Stimulated activated CD4-positive, alpha-beta T cell treated with anti-CD3 and anti-CD28 coated beads, Interleukin-4, amount 100 ng/mL, for 4 hours (primary cell): Measurements from ENCODE around the gene DCAF7.

ENCODE experiments used
- DNase-seq, 2 experiments: peaks; one replicate each; pipeline ENCODE4 v3.0.0-alpha.2; 2020

The DCAF7 gene

DNA sequence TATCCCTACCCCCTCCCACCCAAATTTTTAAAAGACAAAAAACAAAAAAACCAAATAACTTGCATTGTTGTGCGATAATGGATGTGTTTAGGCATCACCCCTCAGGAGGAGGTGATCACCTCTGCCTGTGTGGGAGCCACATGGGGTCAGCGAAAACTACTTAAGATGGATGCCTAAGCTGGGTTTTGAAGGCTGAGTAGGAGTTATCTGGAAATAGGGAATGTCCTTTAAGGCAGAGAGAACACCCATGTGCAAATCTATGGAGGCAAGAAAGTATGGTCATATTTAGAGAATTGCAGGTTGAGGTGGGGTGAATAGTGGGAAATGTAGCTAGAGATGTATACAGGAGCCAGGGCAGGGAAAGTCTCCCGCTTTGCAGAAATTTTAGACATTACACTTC is 44.9 kb downstream of the DCAF7 start:
- no peak for DNase-seq

DNA sequence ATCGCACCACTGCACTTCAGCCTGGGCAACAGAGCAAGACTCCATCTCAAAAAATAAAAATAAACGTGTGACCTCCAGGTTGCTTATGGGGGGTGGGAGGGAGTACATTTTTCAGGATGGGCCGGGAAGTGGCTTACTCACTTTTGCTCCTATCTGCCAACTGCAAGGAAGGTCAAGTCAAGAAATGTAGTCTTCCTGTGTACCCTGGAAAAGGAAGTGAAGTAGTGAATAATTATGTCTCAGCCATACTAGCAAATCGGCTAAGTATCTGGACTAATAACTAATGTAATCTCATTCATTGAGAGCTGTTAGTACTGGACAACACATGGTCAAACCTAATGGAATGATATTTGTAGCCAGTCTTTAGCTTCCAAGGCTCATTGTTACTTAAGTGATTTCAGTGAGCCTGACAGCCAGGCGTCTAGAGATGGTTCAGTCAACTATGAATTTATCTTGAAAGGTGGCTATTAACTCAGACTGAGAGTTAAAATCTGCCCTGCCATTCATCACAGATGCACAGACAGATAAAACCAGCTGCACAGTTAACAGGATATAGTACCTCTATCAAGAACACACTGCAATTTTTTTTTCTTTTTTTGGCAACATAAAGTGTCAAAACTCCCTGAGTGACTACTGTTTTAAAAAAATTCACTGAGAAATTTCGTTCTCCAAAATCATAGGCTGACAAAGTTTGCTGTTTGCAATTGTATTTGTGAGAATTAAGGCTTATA is 46.7 kb downstream of the DCAF7 start:
- DNase-seq: no peak

DNA sequence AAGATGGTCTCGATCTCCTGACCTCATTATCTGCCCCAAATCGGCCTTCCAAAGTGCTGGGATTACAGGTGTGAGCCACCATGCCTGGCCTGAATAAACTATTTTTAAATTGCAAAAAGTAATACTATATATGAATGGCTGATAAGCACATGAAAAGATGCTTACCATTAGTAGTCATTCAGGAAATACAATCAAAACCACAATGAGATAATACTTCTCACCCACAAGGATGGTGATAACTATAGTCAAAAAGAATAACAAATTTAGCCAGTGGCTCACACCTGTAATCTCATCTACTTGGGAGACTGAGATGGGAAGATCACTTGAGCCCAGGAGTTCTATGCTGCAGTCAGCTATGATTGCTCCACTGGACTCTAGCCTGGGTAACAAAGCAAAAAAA is 48.0 kb downstream of the DCAF7 start:
- no peak for DNase-seq

DNA sequence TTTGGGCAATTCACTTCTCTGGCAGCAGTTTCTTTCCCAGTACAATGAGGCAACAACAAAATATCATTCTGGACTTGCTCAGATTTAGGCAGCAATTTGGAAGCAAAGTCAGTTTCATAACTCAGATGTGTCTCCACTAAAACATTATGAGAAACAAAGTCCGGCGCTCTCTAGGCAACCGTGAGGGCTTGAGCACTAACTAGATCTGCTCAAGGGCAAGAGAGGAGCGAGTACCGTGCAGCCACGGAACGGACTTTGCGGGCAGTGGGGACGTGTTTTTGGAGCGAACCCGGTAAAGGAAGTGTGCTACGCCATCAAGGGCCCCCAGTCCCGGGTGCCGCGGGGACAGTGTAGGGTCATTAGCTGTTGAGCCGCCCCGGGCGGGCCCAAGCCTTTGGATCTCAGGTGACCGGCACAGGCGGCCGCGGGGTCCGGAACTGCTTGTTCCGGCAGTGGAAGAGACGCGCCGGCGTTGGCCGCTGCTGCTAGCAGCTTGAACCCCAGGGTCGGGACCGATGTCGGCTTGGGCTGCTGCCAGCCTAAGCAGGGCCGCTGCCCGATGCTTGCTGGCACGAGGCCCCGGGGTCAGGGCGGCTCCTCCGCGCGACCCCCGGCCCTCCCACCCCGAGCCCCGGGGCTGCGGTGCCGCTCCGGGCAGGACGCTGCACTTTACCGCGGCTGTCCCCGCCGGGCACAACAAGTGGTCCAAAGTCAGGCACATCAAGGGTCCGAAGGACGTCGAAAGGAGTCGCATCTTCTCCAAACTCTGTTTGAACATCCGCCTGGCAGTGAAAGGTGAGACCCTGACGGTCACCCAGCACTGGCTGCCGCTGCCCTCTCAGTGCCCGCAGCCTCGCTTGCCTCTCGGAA is 50.5 kb downstream of the DCAF7 start, which contains the start of gene TACO1:
TACO1 (plus strand) TSS at position 327 of the 870 bp plus-strand sequence; CDS start at position 516, 189 bp downstream.
- DNase-seq: peak; percentile 68 to 77

DNA sequence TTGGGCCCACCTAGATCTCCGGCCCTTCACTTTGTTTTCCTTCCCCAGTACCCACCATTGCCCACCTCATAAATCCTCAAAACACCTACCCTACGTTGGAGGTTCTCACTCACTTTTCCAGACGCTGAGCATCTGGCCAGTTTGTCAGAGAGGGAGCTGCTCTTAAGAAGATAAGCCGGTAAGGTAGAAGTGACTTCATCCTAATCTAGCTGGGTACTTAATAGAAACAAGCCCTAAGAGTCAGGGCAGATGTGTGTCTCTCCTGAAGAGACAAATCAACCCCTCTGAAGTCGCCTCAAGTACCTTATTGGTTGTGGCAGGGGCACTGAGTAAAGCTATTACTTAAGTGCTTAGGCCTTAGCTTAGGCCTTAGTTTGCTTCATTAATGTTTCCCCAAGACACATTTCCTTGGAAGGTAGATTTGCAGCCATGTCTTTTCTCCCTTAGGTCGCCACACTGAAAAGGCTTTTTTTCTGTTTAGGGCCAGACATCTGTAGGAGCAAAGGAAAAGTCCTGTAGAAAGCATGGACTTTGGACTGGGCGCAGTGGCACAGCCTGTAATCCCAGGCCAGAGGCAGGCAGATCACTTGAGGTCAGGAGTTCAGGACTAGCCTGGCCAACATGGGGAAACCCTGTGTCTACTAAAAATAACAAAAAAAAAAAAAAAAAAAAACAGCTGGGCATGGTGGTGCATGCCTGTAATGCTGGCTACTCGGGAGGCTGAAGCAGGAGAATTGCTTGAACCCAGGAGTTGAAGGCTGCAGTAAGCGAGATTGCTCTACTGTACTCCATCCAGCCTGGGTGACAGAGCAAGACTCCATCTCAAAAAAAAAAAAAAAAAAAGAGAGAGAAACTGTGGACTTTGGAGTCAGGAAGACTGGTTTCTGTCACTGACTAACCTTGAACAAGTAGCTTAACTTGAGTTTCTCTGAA is 51.4 kb downstream of the DCAF7 start:
- DNase-seq: no peak

DNA sequence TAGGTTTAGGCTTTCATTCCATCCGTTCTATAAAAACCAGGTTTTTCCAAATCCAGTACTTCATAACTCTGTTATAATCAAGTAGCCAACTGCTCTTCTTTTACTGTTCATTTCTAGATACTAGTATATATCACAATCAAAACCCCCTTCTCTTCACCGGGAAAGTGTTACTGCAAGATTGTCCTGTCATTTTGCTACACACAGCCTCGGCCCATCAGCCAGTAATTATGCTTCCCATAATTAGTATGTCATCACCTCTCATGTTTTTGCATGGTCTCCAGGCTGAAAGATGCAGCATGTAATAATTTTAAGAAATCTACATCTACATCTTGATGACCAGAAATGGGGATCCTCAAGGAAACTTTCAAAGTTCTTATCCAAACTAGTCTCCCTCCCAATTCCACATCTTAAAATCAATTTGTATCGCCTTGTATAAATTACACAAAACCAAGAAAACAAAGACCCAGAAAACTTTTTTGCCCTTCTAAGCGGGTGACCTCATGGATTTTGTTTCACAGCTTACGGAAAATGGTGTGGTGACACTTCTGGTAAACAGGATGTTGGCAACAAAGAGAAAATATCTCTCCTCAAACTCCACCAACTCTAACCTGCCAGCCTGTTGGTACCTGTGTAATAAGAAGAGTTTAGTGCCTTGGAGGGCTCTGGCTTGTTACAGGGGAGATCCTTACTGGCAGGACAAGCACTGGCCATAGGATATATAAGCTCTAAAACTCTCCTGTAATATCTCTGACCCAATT is 59.7 kb downstream of the DCAF7 start:
- DNase-seq: no peak

DNA sequence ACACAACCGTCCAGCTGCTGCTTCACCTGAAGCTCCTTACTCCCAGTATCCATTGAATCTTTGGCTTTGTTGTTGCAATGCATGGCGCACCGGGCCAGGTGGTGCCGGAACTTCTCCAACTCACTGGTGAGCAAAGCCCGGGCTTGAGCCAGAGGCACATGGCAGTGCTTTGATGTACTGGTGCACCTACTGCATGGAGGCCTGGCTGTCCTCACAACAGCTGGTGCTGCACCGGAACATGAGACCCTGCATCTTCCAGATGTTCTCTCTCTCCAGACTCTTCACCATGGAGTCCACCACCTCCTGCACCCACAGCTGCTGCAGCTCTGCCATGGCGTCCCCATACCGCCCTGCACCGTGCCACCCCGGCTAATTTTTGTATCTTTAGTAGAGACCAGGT is 60.6 kb downstream of the DCAF7 start:
- DNase-seq: no peak

DNA sequence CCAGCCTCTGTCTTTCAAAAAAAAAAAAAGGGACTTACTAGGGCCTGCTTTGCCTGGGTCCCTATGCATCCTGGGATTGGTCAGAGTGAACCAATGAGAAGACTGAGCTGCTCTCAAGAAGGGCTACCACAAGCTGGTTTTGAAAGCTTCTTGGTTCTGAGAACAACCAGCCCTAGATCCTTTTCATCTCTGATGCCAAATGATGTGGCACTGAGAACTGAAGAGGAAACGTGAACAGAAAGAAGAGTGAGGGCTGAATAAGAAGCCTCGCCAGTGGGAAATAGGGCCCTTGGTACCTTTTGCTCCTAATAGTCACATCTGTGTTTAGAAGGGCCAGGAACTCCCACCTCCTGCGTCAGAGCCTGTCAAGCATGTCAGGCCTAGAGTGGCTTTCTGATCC is 61.1 kb downstream of the DCAF7 start:
- no peak for DNase-seq

DNA sequence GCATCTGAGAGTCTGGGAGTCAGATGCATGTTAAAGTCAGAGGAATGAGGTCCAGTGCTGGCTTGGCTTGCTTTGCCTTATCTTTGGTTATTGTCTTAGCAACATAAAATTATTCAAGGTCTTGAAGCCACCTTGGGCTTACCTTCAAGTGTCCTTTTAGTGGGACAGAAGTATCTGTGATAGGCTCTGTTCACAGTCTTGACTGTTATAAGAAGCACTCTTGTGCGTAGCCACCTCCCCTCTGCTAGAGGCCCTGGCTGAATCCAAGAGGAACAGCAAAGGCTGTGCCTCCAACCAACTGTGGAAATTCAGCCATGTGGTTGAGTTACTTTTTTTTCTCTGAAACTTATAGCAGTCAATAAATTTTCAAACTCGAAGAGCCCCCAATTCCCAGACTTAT is 63.4 kb downstream of the DCAF7 start:
- no peak for DNase-seq

DNA sequence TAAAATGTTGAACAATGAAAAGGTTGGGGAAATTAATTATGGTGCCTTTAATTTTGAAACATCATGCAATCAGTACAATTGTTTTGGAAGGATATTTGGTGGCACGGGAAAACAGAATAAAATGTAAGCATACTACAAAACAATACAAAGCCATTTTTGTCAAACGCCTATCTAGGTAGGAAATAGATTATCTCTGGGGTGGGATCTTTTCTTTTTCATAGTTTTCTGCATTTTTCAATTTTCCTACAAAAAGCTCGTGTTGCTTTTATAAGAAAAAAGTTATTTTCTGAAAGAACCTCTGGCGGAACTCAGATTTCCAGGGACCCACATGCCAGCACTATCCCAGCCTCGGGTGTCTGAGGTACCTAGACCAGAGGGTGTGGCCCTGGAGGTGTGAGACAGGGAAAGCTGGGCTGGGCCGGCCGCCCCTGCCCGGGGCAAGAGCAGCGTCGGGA is 71.0 kb downstream of the DCAF7 start:
- no peak for DNase-seq

DNA sequence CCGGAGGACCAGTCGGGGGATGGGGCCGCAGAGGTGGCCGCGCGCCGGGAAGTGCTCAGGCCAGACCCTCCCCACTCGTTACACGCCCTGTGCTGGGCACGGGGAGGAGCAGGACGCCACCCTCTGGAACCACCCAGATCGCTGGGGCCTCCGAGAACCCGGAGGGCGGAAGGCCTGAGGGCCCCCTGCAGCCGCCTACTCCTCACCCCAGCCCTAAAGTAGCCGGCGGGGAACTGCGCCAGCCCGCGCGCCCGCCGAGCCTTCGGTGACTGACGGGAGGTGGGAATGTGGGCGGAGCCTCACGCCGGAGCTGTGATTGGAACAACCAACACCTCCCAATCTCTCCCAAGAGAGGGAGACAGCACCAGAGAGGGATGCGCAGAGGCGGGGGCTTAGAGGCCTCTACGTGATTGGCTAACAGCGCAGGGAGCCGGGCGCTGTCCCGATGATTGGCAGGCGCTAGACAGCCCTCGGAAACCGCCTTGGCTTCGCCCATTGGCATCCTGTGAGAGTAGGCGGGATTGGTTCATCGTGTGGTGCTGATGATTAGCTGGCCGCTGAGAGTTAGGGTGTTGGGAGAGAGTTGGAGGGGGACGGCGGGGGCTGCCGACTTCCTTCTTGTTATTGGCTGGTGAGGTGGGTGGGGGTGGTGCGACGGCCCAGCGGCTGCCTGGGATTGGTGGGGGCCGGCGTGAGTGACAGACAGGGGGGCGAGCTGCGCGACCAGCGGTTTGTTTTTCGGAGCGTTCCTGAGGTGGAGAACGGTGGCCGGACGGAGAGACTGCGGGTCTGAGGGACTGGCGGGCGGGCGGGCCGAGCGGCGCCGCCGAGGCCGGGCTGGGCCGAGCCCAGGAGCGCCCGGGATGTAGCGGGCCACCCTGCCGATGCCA is 71.7 kb downstream of the DCAF7 start, which contains the start of gene MAP3K3:
MAP3K3 (plus strand) TSS at position 734 of the 890 bp plus-strand sequence. CDS start 343 bp downstream, outside the sequence.
- peak; percentile 90 to 98 for DNase-seq

DNA sequence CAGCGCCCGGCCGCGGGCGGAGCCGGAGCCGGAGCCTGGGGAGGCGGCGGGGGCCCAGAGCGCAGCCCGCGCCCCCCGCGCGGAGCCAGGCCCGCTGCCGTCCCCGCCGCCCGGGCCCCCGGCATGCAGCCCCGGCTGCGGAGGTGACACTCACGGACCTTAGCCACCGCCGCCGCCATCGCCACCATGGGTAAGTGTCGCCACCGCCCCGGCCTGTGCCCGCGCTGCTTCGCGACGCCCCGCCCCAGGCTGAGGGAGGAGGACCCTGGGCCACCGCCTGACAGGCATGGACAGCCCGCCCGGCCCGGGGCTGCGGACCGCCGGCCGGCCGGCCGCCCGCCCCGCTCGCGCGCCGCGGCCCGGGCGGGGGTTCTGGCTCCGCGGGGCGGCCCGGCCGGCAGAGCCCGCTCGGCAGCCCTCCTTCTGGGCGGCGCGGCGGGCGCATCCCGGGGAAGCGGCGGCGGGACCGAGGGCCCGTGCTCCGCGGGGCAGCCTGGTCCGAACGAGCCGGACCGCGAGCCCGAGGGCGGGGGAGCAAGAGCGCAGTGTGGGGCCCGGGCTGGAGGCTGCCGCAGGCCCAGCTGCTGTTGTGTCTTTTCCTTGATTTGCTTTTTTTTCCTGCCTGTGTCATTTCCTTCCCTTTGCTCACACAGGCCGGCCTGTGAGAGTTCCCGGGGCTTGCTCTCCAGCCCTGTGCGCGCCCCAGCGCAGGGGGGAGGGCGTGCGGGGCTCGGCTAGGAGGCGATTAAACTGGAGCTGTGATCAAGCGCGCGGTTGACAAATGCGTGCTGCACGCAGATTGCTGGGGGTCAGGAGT is 72.5 kb downstream of the DCAF7 start:
- DNase-seq: peak; percentile 34 to 60

DNA sequence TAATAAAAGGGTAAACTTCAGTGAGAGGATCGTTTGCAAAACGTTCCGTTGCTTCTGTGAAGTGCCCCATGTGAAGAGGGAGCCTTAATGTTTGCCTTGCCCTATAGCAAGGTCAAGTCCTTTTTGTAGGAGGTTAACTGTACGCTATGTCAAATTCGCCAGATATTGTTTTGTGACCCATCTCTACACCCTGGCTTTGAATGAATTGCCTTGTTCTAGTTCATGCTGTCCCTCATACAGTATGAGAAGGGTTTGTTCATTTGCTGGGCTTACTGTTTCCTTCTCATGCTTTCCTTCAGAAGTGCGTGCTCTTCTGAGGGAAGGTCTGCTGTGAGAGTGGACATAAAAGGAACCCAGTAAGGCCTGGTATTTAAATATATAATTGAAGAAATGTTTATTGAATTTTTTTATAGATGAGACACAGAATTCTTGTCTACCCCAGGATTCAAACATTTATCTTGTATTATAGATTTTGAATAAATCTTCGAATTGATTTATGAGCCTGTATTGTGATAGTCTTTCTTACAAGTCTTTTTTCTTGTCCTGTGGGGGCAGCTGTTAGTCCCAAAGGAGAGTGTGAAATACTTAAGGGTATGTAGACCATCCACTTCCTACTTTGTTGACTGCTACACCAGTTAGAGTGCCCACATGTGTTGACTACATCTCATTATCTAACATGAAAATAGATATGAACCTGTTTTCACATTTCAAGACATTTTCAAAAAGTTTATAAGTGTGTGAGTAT is 73.7 kb downstream of the DCAF7 start:
- no peak for DNase-seq

DNA sequence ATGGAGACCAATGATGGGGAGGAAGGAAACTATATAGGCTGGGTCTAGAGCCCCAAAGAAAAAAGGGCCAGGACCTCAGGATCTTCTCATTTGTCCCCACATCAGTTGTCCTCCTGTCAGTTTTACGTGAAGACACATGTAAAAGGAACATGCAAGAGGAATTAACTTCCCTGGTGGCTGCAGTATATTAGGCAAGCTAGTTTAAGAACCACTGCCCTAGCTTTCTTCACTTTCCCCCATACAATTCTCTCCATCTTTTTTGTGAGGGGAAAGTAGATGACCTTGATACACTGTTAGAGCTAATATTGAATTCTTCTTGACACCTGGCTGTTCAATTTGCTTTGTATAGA is 74.2 kb downstream of the DCAF7 start:
- DNase-seq: no peak

DNA sequence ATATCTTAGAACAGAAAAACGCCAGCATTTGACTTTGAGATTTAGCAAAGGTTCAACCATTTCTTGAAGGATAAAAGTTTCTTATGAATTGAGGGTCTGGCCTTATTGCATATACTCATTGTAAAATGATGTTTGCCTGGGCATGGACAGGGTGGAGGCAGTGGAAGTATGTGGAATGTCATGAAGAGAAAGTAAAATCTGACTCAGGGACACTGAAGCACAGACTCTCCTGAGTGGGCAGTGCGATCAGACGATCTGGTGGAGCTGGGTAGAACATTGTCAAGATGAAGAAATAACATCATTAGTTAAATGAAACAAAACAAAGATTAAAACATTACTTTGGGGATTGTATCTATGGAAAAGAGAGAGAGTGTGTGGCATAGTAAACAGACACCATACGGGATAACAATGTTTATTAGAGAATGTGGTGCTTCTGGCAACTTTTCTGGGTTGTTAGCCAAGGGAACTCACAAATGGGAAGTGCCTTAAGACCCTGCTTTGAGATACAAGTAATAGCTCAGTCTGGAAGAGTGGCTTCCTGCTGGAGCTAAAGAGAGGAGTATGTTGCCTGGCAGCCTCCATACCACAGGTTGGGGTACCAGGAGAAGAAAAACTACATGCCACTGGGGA is 76.4 kb downstream of the DCAF7 start:
- DNase-seq: no peak

DNA sequence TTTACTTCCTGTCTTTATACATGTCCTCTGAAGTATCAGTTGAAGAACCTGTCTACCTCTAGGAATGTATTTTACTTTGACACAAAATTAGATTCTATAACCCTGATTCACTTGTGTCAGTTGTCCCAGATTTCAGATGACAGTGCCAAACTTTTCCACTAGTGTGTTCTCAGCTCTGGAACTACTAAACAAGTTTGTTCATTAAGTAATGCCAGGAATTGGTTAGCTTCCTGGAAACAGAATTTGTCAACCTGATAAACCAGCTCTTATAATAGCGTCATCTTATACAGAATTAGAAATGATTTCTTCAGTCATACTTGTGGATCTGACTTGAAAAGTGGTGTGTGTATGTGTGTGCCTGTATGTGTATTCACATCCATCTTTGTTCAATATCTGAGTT is 79.3 kb downstream of the DCAF7 start:
- no peak for DNase-seq

DNA sequence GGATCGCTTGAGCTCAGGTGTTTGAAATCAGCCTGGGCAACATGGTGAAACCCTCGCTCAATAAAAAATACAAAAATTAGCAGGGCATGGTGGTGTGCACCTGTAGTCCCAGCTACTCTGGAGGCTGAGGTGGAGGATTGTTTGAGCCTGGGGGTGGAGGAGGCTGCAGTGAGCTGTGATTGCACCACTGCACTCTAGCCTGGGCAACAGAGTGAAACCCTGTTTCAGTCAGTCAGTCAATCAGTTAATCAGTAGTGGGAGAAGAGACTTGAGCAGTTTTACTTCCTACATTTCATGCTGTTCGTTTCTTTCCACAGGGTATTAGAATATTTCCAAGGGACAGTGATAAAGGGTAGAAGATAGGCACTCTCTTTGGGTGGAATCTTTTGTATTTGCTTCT is 80.8 kb downstream of the DCAF7 start:
- no peak for DNase-seq

DNA sequence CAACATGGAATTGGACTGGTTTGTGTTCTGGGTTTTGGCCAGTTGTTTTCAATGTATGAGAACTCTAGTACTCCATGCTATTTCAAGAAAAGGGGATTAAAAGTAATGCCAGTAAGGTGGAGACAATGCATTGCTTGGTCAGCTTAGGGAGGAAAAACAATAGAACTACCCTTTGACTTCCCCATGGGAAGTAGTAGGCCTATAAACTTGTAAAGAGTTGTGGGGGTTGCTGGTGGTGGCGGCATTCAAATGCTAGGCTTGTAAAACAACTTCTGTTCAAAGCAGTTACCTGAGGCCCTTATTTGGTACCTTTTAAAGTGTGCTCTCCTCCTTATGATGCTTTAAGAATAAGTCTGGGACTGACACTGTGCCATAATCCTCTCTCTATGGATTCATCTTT is 81.3 kb downstream of the DCAF7 start:
- no peak for DNase-seq

DNA sequence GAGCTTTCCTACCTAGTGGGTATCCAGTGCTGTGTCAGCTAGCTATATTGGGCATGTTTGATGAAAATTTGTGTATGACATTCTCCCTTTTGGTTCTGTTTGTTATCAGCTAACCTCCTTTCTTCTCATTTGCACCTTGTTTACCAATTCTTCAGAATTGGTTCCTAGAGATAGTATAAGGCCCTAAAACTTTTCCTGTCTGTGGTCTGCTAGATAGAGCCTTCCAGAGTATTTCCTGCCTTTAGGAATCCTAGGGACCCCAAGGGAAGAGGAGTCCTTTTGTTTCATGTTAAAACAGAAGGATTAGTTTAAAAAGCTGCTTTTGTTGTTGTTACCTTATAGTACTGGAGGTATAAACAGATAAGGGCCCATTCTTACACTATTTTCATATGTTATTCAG is 83.5 kb downstream of the DCAF7 start:
- no peak for DNase-seq
